Erythroblast (primary cell): ENCODE data around the gene SLC4A1AP.
"Not testable (repeated sequence)": the region's sequence is repeated elsewhere in the genome, so short reads cannot be mapped to it uniquely, and the experiment has no call there.

ENCODE experiments used
- DNase-seq, 2 experiments: peaks; one replicate each; lab custom pipeline; 2025; lab: John Stamatoyannopoulos, UW
- GATA1 ChIP-seq: IDR thresholded peaks from 2 replicates; pipeline ENCODE4 v1.6.1; 2011; ENCODE audit warnings: low read depth, mild to moderate bottlenecking, control low read depth, low read length, moderate library complexity
- POLR2A ChIP-seq: IDR thresholded peaks from 2 replicates; pipeline ENCODE4 v1.6.1; 2011; ENCODE audit warnings: mild to moderate bottlenecking, low read length

SLC4A1AP gene

GRCh38 chr2:27663285-27664153 lies at the start of gene SLC4A1AP, which contains the start of gene SUPT7L:
Gene SLC4A1AP (plus strand): TSS chr2:27663889. CDS start chr2:27663915, 26 bp downstream.
Gene SUPT7L (minus strand): TSS chr2:27663614. CDS start chr2:27662192, 1,422 bp downstream.
- TF ChIP-seq GATA1: no peak
- TF ChIP-seq POLR2A: peak; percentile 80
- DNase-seq: peak; percentile 94 to 97

GRCh38 chr2:27613985-27614384 lies 49.7 kb upstream of the SLC4A1AP start:
- TF ChIP-seq POLR2A (no peak), GATA1 (no peak)
- no peak for DNase-seq

DNA sequence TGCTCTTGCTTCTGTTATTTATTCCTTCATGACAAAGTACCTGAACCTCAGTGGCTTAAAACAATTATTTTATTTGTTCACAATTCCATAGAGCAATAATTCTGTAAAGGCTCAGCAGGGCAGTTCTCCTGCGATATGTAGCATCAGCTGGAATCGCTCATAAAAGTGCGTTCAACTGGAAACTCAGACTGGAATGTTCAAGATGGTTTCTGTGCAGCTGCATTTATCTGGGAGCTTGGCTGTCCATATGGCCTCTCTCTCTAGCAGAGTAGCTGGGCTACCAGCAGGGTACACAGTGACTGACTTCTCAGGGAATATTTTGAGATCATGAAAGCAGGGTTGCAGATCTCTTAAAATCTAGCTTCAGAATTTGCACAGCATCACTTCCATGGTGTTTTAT lies 48.4 kb upstream of the SLC4A1AP start:
- TF ChIP-seq GATA1 (no peak), POLR2A (no peak)
- no peak for DNase-seq

GRCh38 chr2:27621524-27621923 lies 42.2 kb upstream of the SLC4A1AP start:
- DNase-seq: no peak
- TF ChIP-seq GATA1 (no peak), POLR2A (no peak)

DNA sequence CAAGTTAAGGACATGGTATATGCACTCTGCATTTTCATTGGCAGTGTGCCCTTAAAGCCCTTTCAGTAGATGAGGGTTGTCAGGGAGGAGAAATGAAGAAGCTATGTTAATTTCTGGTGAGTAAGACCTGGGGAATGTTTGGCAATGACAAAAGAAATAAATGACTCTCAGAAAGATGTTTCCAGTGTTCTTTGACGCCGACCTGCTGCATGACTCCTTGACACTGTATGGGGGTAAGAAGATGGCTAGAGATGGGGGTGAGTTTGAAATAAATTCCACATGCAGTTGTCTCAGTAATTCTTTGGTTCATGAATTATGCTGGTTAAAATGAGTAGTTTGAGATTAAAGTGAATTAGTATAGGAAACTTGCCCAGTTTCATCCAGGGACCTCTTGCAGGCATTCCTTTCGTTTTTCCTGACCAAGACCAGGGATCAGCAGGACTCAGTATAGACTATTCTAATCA lies 40.7 kb upstream of the SLC4A1AP start:
- TF ChIP-seq POLR2A (no peak), GATA1 (no peak)
- DNase-seq: no peak

DNA sequence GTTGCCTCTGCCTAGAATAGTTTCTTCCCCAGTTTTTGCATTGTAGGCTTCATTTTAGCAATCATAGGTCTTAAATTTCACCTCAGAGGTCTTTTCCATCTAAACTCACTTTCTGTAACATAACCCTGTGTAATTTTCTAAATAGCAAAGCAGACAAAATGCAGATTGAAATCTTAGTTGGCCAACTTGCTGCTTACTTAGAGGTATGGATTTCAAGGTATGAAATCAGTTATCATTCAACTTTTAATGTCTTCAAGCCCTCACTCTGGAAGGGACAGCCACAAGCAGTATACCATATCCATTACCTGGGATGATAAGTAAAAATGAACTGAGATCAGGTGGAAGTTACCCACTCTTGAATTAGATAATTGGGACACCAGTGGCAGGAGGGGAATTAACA lies 38.7 kb upstream of the SLC4A1AP start:
- TF ChIP-seq GATA1: no peak
- no peak for TF ChIP-seq POLR2A
- DNase-seq: no peak

DNA sequence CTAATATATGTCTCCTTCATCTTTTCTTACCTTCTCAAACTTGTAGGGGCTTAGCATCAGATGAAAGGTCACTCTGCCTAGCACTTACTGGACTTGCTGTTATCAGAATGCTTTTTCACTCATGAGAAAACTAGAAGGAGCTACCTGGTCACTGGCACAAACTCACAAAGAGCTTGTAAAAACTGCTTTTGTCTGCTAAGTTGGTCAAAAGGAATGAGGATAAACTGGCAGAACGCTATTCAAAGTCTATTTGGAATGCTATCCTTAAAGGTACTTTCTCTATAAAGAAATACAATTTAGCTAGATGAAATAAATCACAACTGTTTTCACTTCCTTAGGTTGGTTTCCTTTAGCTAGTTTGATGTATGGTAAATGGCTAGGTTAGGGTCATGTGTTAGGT lies 37.4 kb upstream of the SLC4A1AP start:
- not testable (repeated sequence) for DNase-seq

DNA sequence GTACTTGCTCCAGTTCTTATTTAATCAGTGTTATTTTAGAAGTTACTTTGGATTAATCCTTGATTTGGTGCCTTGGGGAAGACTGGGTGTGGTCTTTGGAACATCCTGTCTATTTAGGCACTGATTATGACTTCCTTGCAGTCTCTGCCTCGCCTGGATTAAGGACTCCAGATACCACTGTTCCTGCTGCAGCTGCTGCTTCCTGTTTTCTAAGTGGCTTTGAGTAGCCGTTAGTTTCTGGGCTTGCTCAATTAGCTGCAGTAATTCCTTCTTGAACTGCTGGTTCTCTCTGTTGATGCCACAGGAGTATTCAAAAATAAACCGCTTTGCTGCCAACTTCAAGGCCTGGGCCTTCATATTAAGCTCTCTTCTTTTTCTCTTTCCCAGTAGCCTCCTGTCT lies 36.8 kb upstream of the SLC4A1AP start:
- not testable (repeated sequence) for DNase-seq

DNA sequence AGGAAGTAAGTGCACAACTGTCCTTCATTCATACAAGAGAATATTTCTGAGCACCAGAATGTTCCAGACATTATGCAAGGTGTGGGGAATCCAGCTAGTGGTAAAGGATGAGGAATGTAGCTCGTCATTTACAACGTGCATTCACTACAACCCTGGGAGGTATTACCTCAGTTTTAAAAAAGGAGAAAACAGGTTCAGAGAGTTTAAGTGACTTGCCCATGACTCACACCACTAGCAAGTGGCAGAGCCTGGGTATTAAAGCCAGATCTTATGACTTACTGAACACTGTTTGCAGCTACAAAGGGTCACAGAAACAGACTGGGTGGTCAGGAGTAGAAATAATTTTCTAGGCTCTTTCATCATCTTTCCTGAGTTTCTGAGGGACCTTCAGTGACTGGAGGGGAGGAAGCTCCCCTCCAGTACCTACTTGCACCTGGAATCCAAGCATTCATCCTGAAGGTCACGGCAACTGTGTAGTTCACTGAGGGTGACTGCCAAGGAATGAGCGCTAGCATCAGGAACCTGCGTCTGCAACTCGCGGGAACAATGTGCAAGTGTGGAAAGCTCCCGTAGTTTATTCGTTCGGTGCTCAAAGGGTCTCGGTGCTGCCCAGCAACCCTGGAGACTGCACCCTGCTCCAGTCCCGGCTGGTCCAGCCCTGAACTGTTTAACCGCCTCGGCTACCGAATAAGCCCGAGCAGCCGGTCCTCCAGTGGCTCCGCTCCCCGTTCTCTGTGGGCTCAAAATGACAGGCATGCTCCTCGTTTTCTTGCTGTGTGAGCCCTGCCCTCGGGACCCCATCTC lies 35.5 kb upstream of the SLC4A1AP start:
- TF ChIP-seq POLR2A (no peak), GATA1 (no peak)
- peak; percentile 44 to 53 for DNase-seq

DNA sequence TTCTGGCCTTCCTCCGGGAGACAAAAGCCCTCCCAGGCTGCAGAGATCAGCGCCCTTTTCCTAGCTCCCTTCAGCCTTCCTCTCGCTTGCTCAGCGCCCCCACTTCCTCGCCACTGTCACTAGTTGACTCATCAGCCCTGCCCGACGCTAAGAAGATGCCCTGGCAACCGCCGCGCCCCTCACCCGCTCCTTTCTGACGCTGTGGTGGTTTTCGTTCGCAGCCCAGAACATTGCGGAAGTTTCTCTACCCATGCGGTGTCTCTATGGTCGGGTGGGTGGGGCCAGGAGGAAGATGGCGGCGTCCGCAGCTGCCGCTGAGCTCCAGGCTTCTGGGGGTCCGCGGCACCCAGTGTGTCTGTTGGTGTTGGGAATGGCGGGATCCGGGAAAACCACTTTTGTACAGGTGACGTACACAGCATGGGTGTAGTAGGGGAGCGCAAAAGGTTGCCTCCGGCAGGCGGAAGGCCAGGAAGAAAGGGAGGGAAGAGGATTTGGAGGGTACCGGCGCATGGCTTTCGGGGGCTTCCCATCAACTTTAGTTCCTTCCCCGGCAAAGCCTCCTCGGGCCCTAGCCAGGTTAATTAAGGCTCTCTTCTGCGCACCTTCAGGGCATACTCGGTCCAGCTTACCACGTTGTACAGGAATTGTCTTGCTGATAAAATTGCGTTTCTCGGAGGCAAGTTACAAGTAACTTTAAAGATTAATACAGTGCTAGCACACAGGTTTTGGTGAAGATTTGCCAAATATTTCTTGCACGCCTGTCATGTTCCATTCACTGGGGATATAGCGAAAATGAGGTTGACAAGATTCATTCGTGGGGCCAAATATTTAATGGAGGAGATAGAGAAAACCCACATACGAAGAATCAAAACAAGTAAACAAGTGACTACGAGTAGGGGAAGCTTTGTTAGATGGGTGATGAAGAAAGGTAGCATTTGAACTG lies 34.7 kb upstream of the SLC4A1AP start, which contains the start of the genes CCDC121 and GPN1:
Gene CCDC121 (minus strand): TSS at position 246 of the 943 bp plus-strand sequence. CDS start 1,213 bp downstream, outside the sequence.
Gene GPN1 (plus strand): TSS at position 284 of the 943 bp plus-strand sequence. CDS start 9 bp downstream, at position 293.
- TF ChIP-seq POLR2A (peak; percentile 90), GATA1 (no peak)
- DNase-seq: peak; percentile 89 to 93

- DNase-seq: not testable (repeated sequence)
Observed at GRCh38 chr2:27630257-27630656, 33.4 kb upstream of the SLC4A1AP start.

- DNase-seq: no peak
- TF ChIP-seq POLR2A: no peak
- no peak for TF ChIP-seq GATA1
Observed at GRCh38 chr2:27634291-27634690, 29.4 kb upstream of the SLC4A1AP start.

GRCh38 chr2:27636766-27637165 lies 26.9 kb upstream of the SLC4A1AP start:
- DNase-seq: peak in 1 of 2 experiments; percentile 33
- no peak for TF ChIP-seq POLR2A
- TF ChIP-seq GATA1: no peak
